Left ventricle myocardium inferior (tissue), 1 donor: ENCODE measurements around the gene RMND5A. TPM values are rescaled to one million over a fixed set of nuclear protein-coding genes. Genes with fewer than 3 reads are reported as not detected.

ENCODE experiments used
- DNase-seq: peaks from one replicate; pipeline ENCODE4 v3.0.0-alpha.2; 2020
- H3K27ac ChIP-seq: fragments of 200-600 bp; replicated peaks from 2 replicates; pipeline ENCODE4 v1.8.0; 2021
- H3K27me3 ChIP-seq: fragments of 200-600 bp; 2 replicates; pipeline ENCODE4 v1.8.0; 2021; ENCODE audit warnings: low read depth
- H3K36me3 ChIP-seq: fragments of 200-600 bp; 2 replicates; pipeline ENCODE4 v1.8.0; 2021
- H3K4me1 ChIP-seq: fragments of 200-600 bp; 2 replicates; pipeline ENCODE4 v1.8.0; 2021
- H3K4me3 ChIP-seq: fragments of 200-600 bp; 2 replicates; pipeline ENCODE4 v1.8.0; 2021; ENCODE audit warnings: mild to moderate bottlenecking, moderate library complexity
- H3K9me3 ChIP-seq: fragments of 200-600 bp; replicated peaks from 2 replicates; pipeline ENCODE4 v1.8.0; 2021
- CTCF ChIP-seq: fragments of 200-600 bp; IDR thresholded peaks from 2 replicates; pipeline ENCODE4 v1.8.0; 2021; ENCODE audit warnings: antibody characterized with exemption, mild to moderate bottlenecking, borderline replicate concordance
- intact Hi-C: fragments of 100-400 bp; cut with micrococcal nuclease; formaldehyde crosslinking; loops from one replicate; pipeline ENCODE4 v1.11.0; 2022
- total RNA-seq: library from RNA; stranded (reverse); fragmentation: NEBNext Ultra II Directional; extraction: Animal tissue kit (Norgen Biotek cat#: 25700); gene quantifications from one replicate; pipeline ENCODE4 v1.2.1, GENCODE V29; 2021
- donor health status: DM: no; HTN: yes; CAD: no; lungs with severe emphysema.

Gene RMND5A
- total RNA-seq, 1 donor from 2014 or later = 93.7 TPM

DNA sequence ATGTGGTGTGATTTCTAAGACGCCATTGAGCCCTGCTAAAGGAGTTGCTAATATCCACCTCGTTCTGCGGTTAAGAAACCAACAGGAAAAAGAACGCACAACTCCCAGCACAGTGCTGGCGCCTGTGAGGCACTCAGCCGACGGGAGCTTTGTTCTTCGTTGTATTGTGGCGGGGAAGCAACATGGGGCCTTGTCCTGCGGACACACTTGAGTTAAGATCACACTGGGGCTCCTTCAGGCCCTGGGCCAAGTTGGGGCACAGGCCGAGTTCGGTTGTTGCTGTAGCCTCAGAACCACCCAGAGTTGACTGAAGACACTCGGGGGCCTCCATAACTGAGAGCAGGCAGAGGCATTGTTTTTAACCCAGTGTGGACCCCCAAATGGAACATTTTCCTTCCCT is 101.2 kb downstream of the RMND5A start:
- TF ChIP-seq CTCF = no peak
- H3K9me3 ChIP-seq = peaks cover 17% of the 10 kb centered on the region
- intact Hi-C loops = no loop called here
- no peaks in the 10 kb centered on the region for H3K4me1 ChIP-seq
- peaks cover 45% of the 10 kb centered on the region for H3K27me3 ChIP-seq
- H3K4me3 ChIP-seq = no peak overlapping the region
- no peak overlapping the region for H3K27ac ChIP-seq
- no peaks in the 10 kb centered on the region for H3K36me3 ChIP-seq
- no peak for DNase-seq

GRCh38 chr2:86821842-86822241 is 101.8 kb downstream of the RMND5A start:
- H3K36me3 ChIP-seq = no peaks in the 10 kb centered on the region
- H3K4me3 ChIP-seq = no peak overlapping the region
- peaks cover 17% of the 10 kb centered on the region for H3K9me3 ChIP-seq
- no peak for DNase-seq
- no peaks in the 10 kb centered on the region for H3K4me1 ChIP-seq
- TF ChIP-seq CTCF = no peak
- intact Hi-C loops = no loop called here
- H3K27ac ChIP-seq = no peak overlapping the region
- H3K27me3 ChIP-seq = peaks cover 45% of the 10 kb centered on the region

DNA sequence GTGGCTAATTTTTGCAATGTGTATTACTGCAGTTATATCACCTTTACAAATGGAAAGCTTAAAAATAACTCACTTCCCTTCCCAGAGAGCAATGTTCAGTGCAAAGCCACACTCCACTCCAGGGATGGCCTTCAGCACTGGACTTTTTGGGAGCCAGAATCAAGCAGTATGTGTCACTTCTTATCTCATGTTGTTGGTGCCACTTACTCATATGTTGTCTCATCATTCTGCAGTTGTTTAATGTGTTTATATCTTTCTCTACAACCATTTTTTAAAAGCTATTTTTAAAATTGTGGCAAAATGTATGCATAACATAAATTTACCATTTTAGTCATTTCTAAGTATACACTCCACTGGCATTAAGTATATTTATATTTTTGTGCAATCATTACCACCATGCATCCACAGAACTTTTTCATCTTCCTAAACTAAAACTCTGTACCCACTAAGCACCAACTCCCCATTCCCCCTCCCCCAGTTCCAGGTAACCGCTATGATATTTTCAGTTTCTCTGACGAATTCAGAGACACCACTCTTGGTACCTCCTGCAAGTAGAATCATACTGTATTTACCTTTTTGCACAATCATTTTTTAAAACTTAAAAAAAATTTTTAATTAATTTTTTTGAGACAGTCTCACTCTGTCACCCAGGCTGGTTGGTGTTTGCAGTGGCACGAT is 102.7 kb downstream of the RMND5A start:
- Histone ChIP-seq H3K9me3 (peaks cover 17% of the 10 kb centered on the region), H3K27me3 (peaks cover 45% of the 10 kb centered on the region), H3K4me3 (no peak overlapping the region), H3K4me1 (no peaks in the 10 kb centered on the region), H3K36me3 (no peaks in the 10 kb centered on the region), H3K27ac (no peak overlapping the region)
- DNase-seq = no peak
- TF ChIP-seq CTCF = no peak
- intact Hi-C loops = no loop called here

DNA sequence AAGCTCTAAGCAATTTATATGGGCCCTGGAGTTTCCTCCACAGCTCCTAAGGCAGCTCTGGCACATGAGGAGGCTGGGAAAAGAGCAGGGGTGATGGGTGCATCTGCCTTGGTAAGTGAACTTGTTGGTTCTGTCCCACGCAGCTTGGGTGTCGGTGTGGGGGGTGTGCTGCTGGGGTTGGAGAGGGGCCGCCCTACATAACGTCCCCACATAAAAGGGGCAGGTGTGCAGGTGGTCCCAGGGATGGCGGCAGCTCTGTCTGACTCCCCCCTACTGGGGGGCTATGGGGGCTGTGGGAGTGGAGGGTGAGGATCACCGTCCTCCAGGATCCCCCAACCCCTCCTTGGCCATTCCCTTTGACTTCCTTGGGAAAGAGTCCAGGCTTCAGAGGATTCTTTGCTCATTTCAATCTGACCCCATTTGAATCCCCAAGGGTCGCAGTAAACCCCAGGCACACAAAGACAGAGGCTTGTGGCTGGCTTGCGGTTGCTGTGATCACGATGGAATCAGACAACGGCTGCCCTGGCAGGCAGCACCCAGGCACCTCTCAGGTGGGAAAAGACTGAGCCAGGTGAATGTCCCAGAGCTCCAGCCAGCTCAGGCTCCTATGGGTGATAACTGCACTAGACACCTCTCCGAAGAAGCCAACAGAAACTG is 105.1 kb downstream of the RMND5A start:
- no peak for DNase-seq
- H3K27ac ChIP-seq = no peak overlapping the region
- TF ChIP-seq CTCF = no peak
- H3K27me3 ChIP-seq = peaks cover 30% of the 10 kb centered on the region
- peaks cover 17% of the 10 kb centered on the region for H3K9me3 ChIP-seq
- H3K36me3 ChIP-seq = no peaks in the 10 kb centered on the region
- no peak overlapping the region for H3K4me3 ChIP-seq
- H3K4me1 ChIP-seq = no peaks in the 10 kb centered on the region
- intact Hi-C loops = no loop called here

DNA sequence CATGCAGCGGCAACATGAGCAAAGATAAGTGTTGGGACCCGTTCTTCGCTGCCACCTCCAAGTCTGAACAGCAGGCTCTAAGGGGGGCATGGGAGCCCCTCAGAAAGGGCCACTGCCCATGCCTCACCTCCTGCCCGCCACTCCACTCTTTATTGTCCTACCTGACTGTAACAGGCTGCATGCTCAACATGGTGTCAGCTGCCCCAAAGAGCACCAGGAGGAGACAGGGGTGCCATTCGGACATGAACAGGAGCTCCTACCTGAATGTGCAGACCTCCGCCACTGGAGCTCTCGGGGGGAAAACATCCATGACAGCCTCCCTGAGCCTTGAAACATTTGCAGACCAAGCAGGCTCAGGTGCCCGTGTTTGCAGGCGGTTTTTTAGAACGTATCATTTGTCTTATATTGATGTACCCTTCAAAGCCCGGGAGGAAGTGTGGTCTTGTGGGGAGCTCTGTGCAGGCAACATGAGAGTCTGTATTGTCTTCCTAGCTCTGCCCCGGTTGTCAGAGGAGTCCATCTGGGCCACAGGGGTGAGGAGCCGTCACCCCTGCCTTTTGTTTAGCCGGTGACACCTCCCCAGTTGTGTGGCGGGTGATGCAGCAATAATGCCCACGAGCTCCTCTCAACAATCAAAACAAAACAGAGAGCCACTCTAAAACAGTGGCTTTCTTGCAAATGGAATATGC is 105.7 kb downstream of the RMND5A start:
- H3K36me3 ChIP-seq = no peaks in the 10 kb centered on the region
- no peak for DNase-seq
- no peak for TF ChIP-seq CTCF
- H3K9me3 ChIP-seq = peaks cover 17% of the 10 kb centered on the region
- no peak overlapping the region for H3K27ac ChIP-seq
- H3K4me1 ChIP-seq = no peaks in the 10 kb centered on the region
- no peak overlapping the region for H3K4me3 ChIP-seq
- intact Hi-C loops = no loop called here
- peaks cover 23% of the 10 kb centered on the region for H3K27me3 ChIP-seq
